ENCODE measurements around the gene BCDIN3D.

- TF ChIP-seq REST (IDR thresholded peaks at IDR 0.05; ENCODE audit: insufficient read depth in 1 of 2, low read depth in 2 of 2, low read length in 1 of 2) (no peak), CTCF (IDR thresholded peaks at IDR 0.05) (no peak), SIN3A (IDR thresholded peaks at IDR 0.05; ENCODE audit: borderline replicate concordance, insufficient read depth, low read depth, low read length) (no peak), TCF7L2 (IDR thresholded peaks at IDR 0.05; ENCODE audit: low read depth, low read length) (no peak)
Observed at GRCh38 chr12:49789992-49790391, 52.9 kb downstream of the BCDIN3D start.

All from Panc1 (cell line).